ENCODE measurements around the gene PTF1A. TPM values are rescaled to one million over a fixed set of nuclear protein-coding genes. Genes with fewer than 3 reads are reported as not detected.

Gene PTF1A
- polyA plus RNA-seq, 1 donor from 2014 or later, result not detected

DNA sequence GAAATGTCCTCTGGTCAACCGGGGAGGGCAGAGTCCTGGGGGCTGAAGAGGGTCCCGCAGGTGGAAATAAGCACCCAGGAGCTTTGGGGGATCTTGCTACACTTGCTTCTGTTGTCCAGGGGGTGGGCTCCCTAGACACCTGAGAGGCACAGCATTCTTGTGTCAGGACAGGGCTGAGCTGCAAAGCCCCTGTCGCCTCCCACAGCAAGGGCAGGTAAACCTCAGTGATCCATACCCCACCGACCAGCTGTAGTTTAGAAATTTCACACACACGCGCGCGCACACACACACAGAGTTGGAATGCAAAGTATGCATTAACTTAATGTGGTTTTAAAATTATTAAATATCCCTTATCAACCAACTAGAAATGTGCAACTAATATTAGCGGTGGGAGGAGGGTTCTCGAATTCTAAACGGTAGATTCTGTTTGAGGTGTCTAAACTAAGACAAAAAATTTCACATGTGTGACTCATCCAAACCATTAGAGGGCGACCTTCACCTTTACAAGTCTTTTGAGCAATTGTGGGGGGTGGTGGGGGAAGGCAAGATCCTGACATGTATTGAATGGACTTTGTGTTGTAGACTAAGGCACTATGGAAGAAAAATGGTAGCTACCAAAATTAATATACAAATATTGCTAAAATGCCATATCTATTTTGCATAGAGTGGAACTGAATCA is 34.3 kb upstream of the PTF1A start:
- Histone ChIP-seq H3K9me3 (ENCODE audit: low read length) (no peaks in the 10 kb centered on the region), H3K9me2 (ENCODE audit: insufficient read depth, low read length) (no peaks in the 10 kb centered on the region), H3K79me2 (replicated peaks; ENCODE audit: insufficient read depth, low read length) (no peaks in the 10 kb centered on the region), H3K27ac (ENCODE audit: low read length) (no peak overlapping the region), H4K20me1 (ENCODE audit: insufficient read depth) (no peaks in the 10 kb centered on the region), H3K36me3 (ENCODE audit: insufficient read depth, low read length) (no peaks in the 10 kb centered on the region), H3F3A (ENCODE audit: insufficient read depth, low read length, poor library complexity, severe bottlenecking) (no peaks in the 10 kb centered on the region), H2AFZ (ENCODE audit: low read depth, low read length) (no peak overlapping the region), H3K4me2 (ENCODE audit: low read length) (peak overlapping the region; percentile 66), H3K27me3 (ENCODE audit: insufficient read depth, low read depth, low read length) (no peaks in the 10 kb centered on the region), H3K4me3 (ENCODE audit: low read length) (peak overlapping the region; percentile 53), H3K9ac (ENCODE audit: low read length) (no peak overlapping the region)
- no peak for TF ChIP-seq MXI1 (conservative IDR thresholded peaks at IDR 0.05; ENCODE audit: poor library complexity, severe bottlenecking)
- no peak for TF ChIP-seq REST (IDR thresholded peaks at IDR 0.05; ENCODE audit: borderline replicate concordance)
- no peak for TF ChIP-seq RAD21 (conservative IDR thresholded peaks at IDR 0.05)
- TF ChIP-seq TAF1 (IDR thresholded peaks at IDR 0.05; ENCODE audit: low read depth), result no peak
- TF ChIP-seq CTCF (IDR thresholded peaks at IDR 0.05; ENCODE audit: poor library complexity, severe bottlenecking), result no peak
- no peak for TF ChIP-seq POLR2AphosphoS5 (IDR thresholded peaks at IDR 0.05)
- no peak for TF ChIP-seq SMC3 (conservative IDR thresholded peaks at IDR 0.05; ENCODE audit: poor library complexity)
- TF ChIP-seq EZH2 (IDR thresholded peaks at IDR 0.05; ENCODE audit: borderline replicate concordance, insufficient read depth, low read length, poor library complexity, severe bottlenecking), result no peak
- no peak for TF ChIP-seq EP300 (conservative IDR thresholded peaks at IDR 0.05; ENCODE audit: poor library complexity, severe bottlenecking)

GRCh38 chr10:23158370-23158769 is 33.7 kb upstream of the PTF1A start:
- TF ChIP-seq RAD21 (conservative IDR thresholded peaks at IDR 0.05), result peak; percentile 94
- peak; percentile 95 for TF ChIP-seq CTCF (IDR thresholded peaks at IDR 0.05; ENCODE audit: poor library complexity, severe bottlenecking)
- no peak for TF ChIP-seq EZH2 (IDR thresholded peaks at IDR 0.05; ENCODE audit: borderline replicate concordance, insufficient read depth, low read length, poor library complexity, severe bottlenecking)
- TF ChIP-seq SMC3 (conservative IDR thresholded peaks at IDR 0.05; ENCODE audit: poor library complexity), result peak; percentile 91
- no peak for TF ChIP-seq POLR2AphosphoS5 (IDR thresholded peaks at IDR 0.05)
- peaks cover 3% of the 10 kb centered on the region for H3K27me3 ChIP-seq (ENCODE audit: insufficient read depth, low read depth, low read length)

More at GRCh38 chr10:23158370-23158769, 33.7 kb upstream of the PTF1A start:
- Histone ChIP-seq H2AFZ (ENCODE audit: low read depth, low read length) (no peak overlapping the region), H3K36me3 (ENCODE audit: insufficient read depth, low read length) (no peaks in the 10 kb centered on the region), H3K9me2 (ENCODE audit: insufficient read depth, low read length) (no peaks in the 10 kb centered on the region), H3K9me3 (ENCODE audit: low read length) (no peaks in the 10 kb centered on the region), H3K4me2 (ENCODE audit: low read length) (peak overlapping the region; percentile 66), H3K9ac (ENCODE audit: low read length) (no peak overlapping the region), H3F3A (ENCODE audit: insufficient read depth, low read length, poor library complexity, severe bottlenecking) (no peaks in the 10 kb centered on the region), H3K4me3 (ENCODE audit: low read length) (peak overlapping the region; percentile 53), H4K20me1 (ENCODE audit: insufficient read depth) (no peaks in the 10 kb centered on the region), H3K27ac (ENCODE audit: low read length) (no peak overlapping the region), H3K79me2 (replicated peaks; ENCODE audit: insufficient read depth, low read length) (no peaks in the 10 kb centered on the region)

Data from neural cell (in vitro differentiated cells).